Stimulated activated CD4-positive, alpha-beta T cell treated with anti-CD3 and anti-CD28 coated beads, Interleukin-2, amount 100 ng/mL, for 48 hours (primary cell): ENCODE measurements around the gene CCDC12.

Source experiments
- DNase-seq, 2 donors: peaks; one replicate each; pipeline ENCODE4 v3.0.0-alpha.2; 2020

The CCDC12 gene

DNA sequence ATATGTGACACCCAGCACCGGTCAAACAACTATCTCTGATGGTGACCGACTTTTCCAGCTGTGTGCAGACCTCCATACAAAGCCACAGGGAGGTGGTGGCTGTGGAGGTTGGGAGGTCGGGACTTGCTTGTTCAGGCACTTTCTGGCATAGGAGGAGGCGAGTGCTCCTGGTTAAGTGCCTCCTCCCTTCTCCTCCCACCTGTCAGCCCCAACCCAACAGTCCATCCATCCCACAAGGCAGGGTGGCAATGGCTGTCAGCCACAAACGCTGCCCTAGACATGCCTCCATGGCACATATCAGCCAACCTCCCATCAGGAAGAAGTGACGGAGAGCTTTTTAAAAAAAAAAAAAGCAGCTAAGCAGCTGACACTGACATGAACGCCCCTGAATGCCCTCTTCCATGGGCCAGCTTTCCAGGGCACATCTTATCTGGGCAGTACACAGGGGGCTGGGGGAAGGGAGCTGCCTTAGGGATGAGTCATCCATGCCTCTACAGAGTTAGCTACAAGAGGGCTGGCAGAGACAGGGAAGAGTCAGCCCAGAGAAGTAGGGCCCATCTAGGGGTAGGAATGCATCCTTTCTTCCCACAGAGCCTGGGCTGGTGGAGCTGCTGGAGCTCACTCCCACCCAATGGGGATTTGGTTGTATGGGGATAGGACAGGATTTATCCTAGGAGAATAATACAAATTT, 41.2 kb downstream of the CCDC12 start:
- no peak for DNase-seq

DNA sequence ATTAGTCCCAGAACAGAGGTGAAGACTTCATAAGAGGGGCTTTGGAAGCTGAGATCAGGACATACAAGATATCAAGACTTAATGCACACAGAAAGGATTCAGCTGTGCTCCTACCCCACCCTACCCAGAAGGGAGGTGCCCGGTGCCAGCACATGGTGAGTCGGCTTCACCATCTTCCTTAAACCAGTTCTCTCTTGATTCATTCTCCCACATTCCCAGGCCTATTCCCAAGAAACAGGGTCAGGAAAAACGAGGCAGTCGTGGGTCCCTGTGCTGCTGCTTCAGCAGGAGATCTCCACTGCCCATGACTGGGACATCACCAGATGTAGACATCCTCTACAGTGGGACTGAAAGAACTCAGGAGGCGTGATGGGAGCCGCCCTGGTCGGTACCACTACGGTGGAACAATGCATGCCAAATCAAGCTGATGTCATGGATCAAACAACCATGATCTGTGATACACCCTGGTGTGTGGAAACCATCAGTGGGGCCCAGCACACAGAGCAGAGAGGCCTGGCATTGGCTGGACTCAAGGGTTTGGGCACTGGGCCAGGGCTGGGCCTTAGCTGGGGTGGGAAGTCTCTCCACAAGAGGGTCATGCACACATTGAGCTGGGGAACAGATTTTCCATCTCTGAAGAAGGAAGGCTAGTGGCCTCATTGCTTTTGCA, 41.9 kb downstream of the CCDC12 start:
- DNase-seq: no peak

DNA sequence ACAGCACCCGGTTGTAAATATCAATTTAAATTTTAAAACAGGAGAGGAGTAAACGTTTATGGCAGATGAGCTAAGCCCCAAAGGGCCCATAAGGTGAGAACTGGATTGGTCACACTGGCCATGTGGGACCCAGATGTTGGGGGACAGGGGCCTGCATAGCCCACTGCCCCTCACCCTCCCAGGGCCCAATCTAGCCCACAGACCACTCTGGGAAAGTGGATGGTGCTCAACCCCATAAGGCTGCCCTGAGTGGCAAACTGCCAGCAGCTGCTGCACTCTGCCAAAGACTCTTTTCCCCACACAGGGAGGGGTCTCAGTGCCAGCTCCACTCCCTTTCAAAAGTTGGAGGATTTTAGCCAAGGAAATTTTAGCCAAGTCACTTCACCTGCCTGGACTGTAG, 42.5 kb downstream of the CCDC12 start:
- no peak for DNase-seq

DNA sequence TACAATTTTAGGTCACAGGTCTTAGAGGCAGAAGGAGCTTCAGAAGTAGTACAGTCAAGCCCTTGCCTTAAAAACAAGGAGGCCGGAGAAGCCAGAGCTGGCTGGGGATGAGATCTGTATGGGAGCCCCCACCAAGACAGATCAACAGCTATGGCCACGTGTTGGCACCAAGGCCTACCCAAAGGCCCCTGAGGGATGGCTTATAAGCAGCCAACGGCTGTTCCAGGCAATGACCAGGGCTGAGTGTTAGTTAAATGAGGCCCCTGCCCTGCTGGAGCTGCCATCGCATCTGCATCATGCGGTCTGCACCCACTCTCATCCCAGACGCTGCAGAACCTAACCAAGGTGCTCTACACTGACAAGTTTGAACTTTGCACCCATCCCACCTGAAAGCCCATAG, 43.3 kb downstream of the CCDC12 start:
- no peak for DNase-seq

DNA sequence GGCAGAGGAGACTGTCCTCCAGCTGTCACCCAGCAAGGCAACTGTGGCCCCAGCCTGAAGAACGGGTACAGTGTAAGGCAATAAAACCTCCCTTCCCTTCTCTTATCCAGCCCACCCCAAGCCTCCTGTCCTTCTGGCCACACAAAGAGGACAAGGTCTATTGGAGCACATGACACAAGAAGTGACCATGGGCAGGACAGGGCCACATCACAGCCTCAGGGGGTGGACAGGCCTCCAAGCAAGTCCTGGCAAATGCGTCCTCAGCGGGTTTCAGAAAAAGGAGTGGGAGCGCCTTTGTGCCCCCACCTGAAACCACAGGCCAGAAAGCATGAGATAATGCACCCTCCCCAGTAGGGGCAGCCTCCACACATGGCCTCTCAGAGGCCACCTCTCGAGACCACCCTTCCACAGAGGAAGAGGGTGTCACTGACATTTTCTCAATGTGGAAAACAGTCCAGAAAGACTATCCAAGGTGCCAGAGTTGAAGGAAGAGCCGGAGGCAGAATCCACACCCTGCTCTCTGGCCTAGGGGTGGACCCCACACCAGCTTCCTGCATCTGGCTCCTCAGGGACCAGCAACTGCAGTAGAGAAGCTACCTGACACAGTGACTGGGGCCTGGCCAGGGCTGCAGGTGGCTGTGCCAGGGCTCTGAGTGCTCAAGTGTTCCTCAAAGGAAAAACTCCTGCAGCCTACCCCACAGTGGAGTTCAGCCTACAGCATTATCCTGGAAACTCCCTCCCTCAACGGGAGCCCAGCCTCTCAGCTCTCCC, 43.9 kb downstream of the CCDC12 start:
- DNase-seq: no peak

DNA sequence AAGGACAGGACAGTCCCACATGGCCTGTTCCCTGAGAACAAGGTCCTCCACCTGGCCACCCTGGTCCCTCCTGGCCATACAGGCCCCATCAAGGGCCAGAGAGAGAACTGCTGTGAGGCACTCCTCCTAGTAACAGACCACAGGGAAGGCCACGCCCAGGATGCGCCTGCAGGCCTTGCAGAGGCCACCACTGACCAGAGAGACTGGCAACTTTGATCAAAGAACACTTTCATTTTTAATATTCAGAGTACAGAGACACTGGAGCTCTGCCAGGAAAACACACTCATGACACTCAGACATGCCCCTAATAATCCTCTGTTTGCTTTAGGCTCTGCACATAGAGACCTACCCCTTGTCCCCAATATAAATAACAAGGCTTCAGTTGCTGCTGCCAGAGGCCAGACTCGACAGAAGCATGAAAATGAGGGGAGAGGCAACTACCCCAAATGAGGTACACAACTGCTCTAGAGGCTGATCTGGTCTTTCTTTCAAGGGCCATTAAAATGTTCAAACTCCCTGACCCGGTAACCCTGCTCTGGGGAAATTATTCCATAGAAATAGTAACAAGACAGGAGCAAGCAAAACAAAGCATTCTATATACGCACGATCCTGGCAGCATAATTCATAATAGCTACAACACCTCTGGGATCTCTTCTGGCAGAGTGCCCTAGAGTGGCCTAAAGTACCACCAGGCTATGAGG, 44.8 kb downstream of the CCDC12 start:
- no peak for DNase-seq

DNA sequence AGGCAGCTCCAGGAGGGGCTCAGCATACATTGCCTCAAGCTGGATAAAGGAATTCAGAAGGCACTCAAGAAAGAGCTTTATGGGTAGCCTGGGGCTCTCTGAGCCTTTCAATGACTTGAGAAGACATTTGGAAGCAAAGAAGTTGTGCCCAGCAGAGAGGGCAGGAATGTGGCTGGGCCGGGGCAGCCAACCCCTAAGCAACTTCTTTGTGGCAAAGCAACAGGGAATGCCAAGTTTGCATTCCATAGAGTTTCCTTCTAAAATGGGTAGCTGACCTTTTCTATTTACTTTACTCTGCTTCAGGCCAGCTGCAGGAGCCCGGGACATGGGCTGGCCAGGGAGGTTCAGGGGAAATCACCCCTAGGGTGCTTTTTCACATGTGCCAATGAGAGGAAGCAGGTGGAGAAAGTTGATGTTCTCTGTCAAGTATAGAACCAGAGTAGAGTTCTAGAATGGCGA, 45.6 kb downstream of the CCDC12 start:
- no peak for DNase-seq

DNA sequence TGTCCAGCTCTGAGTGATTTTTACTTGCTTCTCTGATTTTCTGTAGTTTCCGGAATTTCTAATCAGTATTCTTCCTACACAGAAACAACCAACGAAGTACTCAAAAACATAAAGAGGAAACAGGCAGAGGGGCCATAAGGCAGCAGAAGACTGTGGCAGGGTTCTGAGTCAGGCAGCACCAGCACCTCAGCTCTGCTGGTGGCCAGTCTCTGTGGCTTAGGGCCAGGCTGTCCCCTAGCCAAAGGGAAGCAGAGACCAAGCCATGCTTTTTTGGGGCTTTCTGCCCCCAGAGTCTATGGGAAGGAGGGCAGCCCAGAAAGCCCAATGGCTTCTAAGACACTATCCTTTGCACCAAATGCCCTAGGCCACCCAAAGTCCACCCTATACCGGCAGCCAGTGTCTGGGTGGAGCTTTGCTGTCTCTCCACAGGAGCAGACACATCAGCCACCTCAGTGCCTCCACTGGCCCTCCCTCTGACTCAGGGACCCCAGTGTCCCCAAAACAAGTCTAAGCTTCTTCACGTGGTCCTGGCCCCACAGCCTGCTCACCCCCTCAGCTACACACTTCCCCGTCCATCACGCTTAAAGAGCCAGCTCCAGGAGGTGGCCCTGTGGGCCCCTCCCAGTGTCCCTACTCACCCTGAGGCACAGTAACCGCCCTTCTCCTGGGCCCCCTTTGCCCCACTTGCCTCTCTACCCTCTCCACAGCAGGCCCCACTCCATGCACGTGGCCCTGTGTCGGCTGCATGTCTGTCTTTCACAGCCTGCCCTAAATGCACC, 46.2 kb downstream of the CCDC12 start:
- DNase-seq: no peak

DNA sequence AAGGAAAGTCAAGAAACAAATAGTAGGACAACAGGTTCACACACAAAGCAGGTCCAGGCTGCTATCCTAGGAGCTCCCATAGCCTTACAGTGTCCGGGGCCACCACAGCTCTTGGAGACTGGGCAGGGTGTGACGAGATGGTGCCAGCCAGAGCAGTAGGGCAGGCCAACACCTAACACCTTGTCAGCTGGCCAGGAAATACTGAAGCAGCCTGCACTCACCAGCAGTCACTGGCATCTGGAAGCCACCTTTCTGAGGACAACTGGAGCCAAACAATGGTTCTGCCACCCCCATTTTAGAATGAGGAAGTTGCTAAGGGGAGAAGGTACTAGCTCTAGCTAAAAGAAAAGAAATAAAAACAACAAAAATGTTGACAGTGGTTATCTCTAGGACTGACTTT, 47.2 kb downstream of the CCDC12 start:
- no peak for DNase-seq

DNA sequence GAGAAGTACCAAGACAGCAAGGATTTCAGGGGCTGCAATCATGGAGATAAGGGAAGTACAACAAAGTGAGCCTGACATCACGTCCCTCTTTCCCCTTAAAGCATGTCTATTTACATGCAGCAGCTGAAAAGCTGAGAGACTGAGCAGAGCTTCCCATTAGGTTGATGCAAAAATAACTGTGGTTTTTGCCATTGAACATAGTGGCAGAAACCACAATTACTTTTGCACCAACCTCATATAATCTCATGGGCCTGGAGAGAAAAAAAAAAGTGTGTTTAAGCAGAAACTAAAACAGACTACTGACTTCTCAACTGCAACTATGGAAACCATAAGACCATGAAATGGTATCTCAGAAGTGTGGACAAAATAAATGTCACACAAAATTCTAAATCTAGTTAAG, 48.3 kb downstream of the CCDC12 start:
- no peak for DNase-seq

DNA sequence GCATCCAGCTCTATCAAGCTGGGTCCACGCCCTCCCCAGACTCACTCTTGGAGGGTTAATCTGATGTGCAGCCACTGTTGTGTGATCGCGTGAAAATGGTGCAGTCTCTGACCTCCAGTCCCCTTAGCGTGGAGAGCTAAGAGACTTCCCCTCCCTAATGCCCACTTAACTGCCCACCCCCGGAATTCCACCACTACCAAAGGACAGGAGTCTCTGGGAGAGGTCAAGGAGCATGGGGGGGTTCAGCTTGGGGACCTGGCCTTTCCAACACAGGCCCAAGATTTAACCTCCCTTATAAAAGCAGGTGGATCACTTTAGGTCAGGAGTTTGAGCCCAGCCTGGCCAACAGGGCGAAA, 48.8 kb downstream of the CCDC12 start:
- DNase-seq: no peak

DNA sequence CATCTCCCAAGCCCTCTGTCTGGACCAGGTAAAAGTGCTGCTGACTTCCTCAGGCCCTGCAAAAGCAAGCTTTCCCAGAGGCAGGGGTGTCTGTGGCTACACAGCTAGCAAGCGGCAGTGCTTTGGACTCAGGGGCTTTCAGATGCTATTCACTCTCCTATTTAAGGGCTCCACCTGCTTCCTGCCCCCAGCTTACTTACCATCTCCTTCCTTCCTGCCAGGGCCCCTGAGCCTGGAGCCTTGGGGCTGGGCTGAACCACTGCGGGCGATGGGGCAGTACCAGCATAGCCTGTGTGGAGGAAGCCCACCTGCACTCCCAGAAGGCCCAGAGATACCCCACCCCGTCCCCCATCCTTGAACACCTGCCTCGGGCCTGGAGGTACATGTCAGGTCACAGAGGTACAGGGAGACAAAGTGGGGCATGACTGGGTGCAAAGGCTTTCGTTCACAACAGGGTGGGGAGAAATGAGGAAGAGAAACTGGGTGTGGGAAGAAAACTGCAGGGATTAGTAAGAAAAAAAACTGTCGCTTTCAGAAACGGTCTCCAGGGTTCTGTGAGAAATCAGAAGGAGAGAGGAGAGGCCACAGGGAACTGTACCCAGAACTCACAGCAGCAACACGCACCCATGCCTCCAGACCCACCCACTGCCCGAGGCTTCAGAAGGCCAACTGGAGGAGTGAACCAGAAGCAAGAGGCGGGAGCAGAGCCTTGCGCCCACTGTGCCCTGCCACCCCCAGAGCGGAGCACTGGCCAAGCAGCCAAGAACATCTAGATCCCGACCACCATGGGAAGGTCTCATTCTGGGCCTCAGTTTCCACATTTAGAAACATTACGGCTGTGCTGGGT, 49.5 kb downstream of the CCDC12 start:
- no peak for DNase-seq

DNA sequence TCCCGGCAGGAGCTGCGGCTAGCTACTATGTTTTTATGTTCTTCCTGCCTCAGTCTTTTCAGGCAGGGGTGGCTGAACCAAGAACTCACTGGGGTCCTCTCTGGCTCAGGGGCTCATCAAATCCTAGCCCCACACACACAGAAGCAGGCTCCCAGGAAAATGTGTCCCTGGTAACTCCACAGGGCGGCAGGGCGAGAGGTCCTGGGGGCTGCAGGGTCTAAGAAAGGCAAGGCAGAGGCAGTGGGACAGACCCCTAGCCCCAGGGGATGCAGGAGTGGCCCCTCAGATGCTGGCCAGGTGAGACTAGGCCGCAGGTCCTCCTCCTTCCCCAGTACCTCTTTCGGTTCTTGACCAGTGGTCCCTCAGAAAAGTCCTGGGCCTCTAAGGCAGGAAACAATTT, 50.1 kb downstream of the CCDC12 start:
- DNase-seq: no peak

DNA sequence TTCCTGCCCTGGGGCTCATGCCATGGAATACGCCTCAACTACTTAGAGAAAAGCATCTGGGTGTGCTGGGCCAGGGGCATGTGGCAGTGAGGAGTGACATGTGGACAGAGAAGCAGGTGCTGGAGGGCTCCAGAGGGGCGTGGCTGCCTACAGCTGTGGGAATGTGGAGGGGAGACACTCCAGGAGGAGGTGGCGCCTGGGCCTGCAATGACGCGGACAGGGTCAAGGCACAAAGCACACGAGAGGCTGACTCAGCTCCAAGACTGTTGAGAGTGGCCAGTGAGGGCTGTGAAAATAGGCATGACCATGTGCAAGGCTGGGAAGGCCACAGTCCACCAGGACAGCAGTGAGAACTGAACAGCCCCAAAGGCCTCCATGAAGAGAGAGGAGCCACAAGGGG, 50.5 kb downstream of the CCDC12 start:
- no peak for DNase-seq

DNA sequence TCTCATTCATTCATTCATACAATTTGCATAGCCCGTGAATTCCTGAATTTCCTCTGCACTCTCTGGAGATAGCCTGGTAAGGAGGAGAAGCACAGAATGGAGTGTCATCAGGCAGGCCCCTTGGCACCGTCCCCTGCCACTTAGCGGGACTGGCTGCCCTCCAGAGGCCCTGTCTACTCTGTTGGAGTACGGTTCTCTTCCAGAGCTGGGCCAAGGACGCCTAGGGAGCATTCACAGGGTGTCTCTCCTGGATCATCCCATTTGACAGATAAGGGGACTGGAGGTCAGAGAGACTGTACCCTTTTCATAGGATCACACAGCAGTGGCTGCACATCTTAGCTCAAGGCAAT, 51.0 kb downstream of the CCDC12 start:
- DNase-seq: no peak

DNA sequence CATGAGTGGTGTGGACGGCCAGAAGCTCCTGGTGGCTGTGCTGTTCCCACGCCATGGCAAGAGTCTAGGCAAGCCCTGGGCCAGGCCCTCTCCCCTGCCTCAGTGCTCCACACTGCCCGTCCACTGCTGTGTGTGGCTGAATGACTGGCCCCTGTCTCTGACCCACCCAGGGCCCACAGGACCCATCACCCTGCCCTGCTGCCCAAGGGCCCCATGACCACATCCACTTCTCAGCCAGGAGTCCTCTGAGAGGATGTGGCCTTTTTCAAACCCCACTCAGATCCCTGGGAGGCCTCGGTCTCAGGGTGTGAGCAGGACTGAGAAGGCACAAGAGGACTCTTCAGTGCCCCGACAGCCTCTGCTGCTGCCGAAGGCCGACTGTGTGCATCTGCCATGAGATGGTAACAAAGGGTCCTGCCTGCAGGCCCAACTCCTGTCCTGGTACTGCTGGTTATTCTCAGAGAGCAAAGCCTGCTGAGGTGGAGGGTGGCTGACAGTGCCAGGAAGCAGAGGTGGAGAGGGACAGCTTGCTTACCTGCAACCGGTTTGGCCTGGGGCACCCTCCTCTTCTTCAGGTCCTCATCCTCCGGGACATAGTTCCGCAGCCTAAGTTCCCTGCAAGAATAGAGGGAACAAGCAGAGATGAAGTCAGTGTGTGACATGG, 51.5 kb downstream of the CCDC12 start:
- no peak for DNase-seq

DNA sequence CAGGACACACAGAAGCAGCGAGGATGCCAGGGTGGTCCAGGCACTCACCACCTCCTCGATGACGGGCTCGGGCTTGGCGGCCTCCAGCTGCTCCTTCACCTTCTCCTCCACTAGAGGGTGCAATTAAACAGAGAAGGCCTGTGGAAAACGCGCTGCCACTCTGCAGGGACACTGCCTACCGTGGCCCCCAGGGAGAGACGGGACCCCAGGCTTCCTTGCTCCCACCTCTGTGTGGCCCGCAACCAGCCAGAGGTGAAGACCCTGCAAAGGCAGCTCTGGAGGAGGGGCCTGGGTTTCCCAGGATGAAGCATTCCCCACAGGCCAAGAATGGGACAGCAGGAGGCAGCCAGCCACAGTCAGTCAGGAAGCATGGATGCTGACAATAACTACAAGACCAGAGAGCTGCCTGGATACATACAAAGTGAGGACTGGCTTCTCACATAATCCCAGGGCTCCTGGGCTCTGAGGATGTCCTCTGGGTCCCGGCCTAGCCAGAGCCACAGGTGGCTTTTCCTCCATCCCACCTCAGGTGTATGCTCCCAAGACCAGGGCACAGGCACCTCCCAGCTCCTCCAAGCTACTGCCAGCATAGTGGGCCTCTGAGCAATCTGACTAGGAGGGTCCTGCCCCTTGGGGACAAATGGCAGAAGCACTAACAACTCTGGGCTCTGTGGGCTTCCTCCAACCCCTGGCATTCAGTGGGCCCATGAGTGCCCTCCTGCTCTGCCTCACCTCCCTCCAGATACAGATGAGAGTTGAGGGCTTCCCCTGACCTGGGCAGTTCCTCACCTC, 52.8 kb downstream of the CCDC12 start:
- peak in 1 of 2 donors; percentile 32 for DNase-seq

DNA sequence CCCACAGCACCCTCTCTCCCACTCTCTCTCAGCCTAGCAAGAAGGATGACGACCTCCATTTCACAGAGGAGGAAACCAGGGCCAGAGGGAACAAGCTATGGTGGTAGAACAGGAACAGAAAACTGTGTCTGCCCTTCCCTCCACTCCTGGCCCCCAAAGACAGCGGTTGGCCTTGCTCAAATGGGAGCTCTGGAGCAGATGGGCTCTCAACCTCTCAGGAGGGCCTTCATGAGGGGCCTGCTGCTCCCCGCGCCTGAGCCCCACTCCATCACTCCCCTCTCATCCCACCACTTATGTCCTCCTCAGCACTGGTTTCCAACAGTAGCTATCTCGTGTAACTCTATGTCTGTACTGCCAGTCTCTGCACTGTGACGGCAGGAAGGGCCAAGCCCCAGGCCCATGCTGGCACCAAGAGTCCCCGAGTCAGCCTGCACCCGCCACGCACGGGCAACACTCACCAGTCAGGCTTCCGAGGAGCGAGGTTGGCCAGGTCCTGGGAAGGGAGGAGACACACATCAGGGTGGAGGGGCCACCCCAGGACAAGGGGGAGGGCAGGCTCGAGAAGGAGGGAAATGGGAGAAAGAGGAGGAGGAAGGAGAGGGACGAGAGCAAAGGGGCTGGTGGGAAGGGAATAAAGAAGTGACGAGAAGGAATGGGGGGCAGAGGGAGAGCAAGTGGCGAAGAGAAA, 53.5 kb downstream of the CCDC12 start:
- no peak for DNase-seq

DNA sequence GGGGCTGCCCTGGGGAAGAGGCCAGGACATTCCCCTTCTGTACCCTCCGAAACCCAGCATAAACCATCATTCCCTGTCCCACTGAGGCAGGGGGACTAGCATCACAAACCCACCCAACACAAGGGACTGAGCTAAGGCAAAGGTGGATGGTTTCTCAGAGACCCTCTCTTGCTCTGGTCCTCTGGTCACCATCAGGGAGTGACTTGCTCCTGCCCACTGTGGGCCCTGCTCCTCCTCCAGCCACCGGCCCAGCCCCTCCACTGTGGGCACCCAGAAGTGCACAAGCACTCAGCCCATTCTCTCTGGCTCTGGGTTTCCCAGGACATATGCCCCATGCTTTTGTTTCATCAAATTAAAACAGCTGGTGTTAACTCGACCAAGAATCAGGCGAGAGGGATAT, 54.1 kb downstream of the CCDC12 start:
- DNase-seq: no peak

DNA sequence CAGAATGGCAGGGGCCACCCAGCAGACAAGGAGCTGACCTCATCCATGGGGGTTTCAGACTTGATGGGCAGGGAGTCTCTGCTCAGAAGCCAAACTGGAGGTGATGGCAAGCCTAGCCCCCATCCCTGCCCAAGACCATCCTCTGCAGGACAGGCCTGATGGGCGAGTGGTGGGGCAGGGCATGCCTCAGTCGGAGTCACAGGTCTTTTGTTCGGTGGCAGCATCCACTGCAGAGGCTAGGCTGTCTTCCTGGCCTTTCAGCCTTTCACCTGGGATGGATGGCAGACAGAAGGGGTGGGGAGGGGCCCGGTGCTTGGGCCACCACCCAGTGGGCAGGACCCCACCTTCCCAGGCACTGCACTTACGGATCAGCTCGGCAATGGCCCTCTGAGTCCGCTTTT, 54.7 kb downstream of the CCDC12 start:
- no peak for DNase-seq
